BJ (cell line): ENCODE measurements around the gene DYNLT4. TPM values are rescaled to one million over a fixed set of nuclear protein-coding genes. Genes with fewer than 3 reads are reported as not detected.

Experiments used
- CTCF ChIA-PET: fragments of 350-600 bp; formaldehyde crosslinking; extraction: SDS; loops from one replicate; lab custom pipeline; 2021; ENCODE audit warnings: antibody characterized with exemption, inconsistent platforms; lab: Yijun Ruan, JAX
- POLR2A ChIA-PET: fragments of 300-600 bp; sonication (Branson Sonifier 250); formaldehyde crosslinking; extraction: SDS; loops from one replicate; lab custom pipeline; 2021; ENCODE audit warnings: antibody characterized with exemption; lab: Charles Lee
- DNase-seq: peaks from one replicate; pipeline ENCODE4 v3.0.0-alpha.2; 2011; ENCODE audit warnings: low read depth
- H3K27me3 ChIP-seq: 2 replicates; pipeline ENCODE4 v1.6.0; 2011; ENCODE audit warnings: low read length; ENCODE audit not compliant: control insufficient read depth, insufficient read depth
- H3K36me3 ChIP-seq: 2 replicates; pipeline ENCODE4 v1.5.1; 2011; ENCODE audit warnings: low read length; ENCODE audit not compliant: control insufficient read depth, insufficient read depth
- H3K4me3 ChIP-seq: 2 replicates; pipeline ENCODE4 v1.5.1; 2011; ENCODE audit warnings: low read depth, mild to moderate bottlenecking, control low read depth, low read length
- CTCF ChIP-seq: IDR thresholded peaks from 2 replicates; pipeline ENCODE4 v1.5.1; 2011; ENCODE audit warnings: low read depth, mild to moderate bottlenecking, control low read depth, inconsistent platforms, low read length, moderate library complexity; ENCODE audit not compliant: insufficient read depth
- polyA plus RNA-seq: library from polyadenylated mRNA; depleted of rRNA; stranded (reverse); fragments of >200 nt; gene quantifications from 2 replicates; pipeline ENCODE4 v1.2.3, GENCODE V29; 2011

Gene DYNLT4
- polyA plus RNA-seq, 1 experiment = 0.26 TPM

- no peak overlapping the region for H3K4me3 ChIP-seq
- ChIA-PET CTCF (interaction anchor here (0.6 to 4.3 kb wide), 6 partner anchors 8 to 655 kb away, joined by 3 to 21 read pairs (median 6); partner anchors contain the start of genes PLK3, RNU5D-1 and UROD), POLR2A (interaction anchor here (0.7 kb wide), 1 partner anchor 9 kb away, joined by 5 read pairs; no protein-coding TSS in a partner anchor)
- no peak for DNase-seq
- no peak for TF ChIP-seq CTCF
- H3K36me3 ChIP-seq = no peaks in the 10 kb centered on the region
- peaks cover 1% of the 10 kb centered on the region; the same call in 1 of the 2 replicates for H3K27me3 ChIP-seq
Measured at GRCh38 chr1:44790968-44791801, 16.0 kb downstream of the DYNLT4 start.

- no peak for DNase-seq
Measured at GRCh38 chr1:44788120-44788860, 18.9 kb downstream of the DYNLT4 start, which contains the start of gene BEST4. BEST4 (minus strand) TSS chr1:44788170; CDS start chr1:44787705, 465 bp downstream.

GRCh38 chr1:44787506-44787905 is 19.6 kb downstream of the DYNLT4 start:
- ChIA-PET POLR2A (no interaction called here), CTCF (interaction anchor here (0.8 to 3.2 kb wide), 5 partner anchors 13 to 225 kb away, joined by 3 to 11 read pairs (median 5); partner anchors contain the start of genes BTBD19, PLK3 and UROD)
- peaks cover 1% of the 10 kb centered on the region; the same call in 1 of the 2 replicates for H3K27me3 ChIP-seq
- no peak overlapping the region for H3K4me3 ChIP-seq
- TF ChIP-seq CTCF = no peak
- DNase-seq = no peak
- H3K36me3 ChIP-seq = no peaks in the 10 kb centered on the region

More at GRCh38 chr1:44788120-44788860, 18.9 kb downstream of the DYNLT4 start, which contains the start of gene BEST4:
- ChIA-PET POLR2A (interaction anchor here (0.6 kb wide), 1 partner anchor 130 kb away, joined by 3 read pairs; no protein-coding TSS in a partner anchor), CTCF (interaction anchor here (1.0 to 3.2 kb wide), 3 partner anchors 12 to 224 kb away, joined by 5 to 11 read pairs (median 5); partner anchors contain the start of genes BTBD19, PLK3 and UROD)
- no peak for TF ChIP-seq CTCF
- H3K27me3 ChIP-seq = peaks cover 1% of the 10 kb centered on the region; the same call in 1 of the 2 replicates
- no peak within 1 kb of the TSS for H3K4me3 ChIP-seq
- H3K36me3 ChIP-seq = no peaks in the 10 kb centered on the region

- DNase-seq = no peak
Measured at GRCh38 chr1:44786841-44787426, 20.2 kb downstream of the DYNLT4 start.

More at GRCh38 chr1:44786841-44787426, 20.2 kb downstream of the DYNLT4 start:
- H3K36me3 ChIP-seq = no peaks in the 10 kb centered on the region
- peaks cover 1% of the 10 kb centered on the region; the same call in 1 of the 2 replicates for H3K27me3 ChIP-seq
- TF ChIP-seq CTCF = no peak
- CTCF ChIA-PET = interaction anchor here (0.8 to 3.2 kb wide), 8 partner anchors 9 to 706 kb away, joined by 3 to 11 read pairs (median 4); partner anchors contain the start of genes HECTD3 and PLK3
- POLR2A ChIA-PET = interaction anchor here (0.7 kb wide), 1 partner anchor 13 kb away, joined by 12 read pairs; no protein-coding TSS in a partner anchor
- H3K4me3 ChIP-seq = no peak overlapping the region
